Neutrophil (primary cell): ENCODE measurements around the gene HPSE2.

ENCODE experiments used
- H3K27ac ChIP-seq: fragments of 200-600 bp; sonication (generic); 2 replicates; pipeline ENCODE4 v1.5.1; 2016; ENCODE audit warnings: mild to moderate bottlenecking, moderate library complexity
- H3K27me3 ChIP-seq: fragments of 200-600 bp; sonication (generic); 2 replicates; pipeline ENCODE4 v1.6.0; 2016; ENCODE audit warnings: mild to moderate bottlenecking
- H3K36me3 ChIP-seq: fragments of 200-600 bp; sonication (generic); 2 replicates; pipeline ENCODE4 v1.5.1; 2017
- H3K4me1 ChIP-seq, 2 experiments: fragments of 200-600 bp in 1 of 2; sonication (generic) in 1 of 2; 1 replicate in 1 of 2; 2 replicates in 1 of 2; pipeline versions ENCODE4 v1.5.1 to v1.6.1; 2013 to 2016; ENCODE audit warnings: low read depth in 1 of 2, low read length in 1 of 2, mild to moderate bottlenecking in 1 of 2, moderate library complexity in 1 of 2; ENCODE audit not compliant: control insufficient read depth in 1 of 2, insufficient read depth in 1 of 2
- H3K4me3 ChIP-seq, 2 experiments: fragments of 200-600 bp in 1 of 2; sonication (generic) in 1 of 2; 1 replicate in 1 of 2; 2 replicates in 1 of 2; pipeline ENCODE4 v1.5.1; 2013 to 2016; ENCODE audit warnings: low read depth in 1 of 2, low read length in 1 of 2, mild to moderate bottlenecking in 1 of 2, moderate library complexity in 1 of 2
- H3K9me3 ChIP-seq: fragments of 200-600 bp; sonication (generic); 2 replicates; pipeline ENCODE4 v1.5.1; 2016
- CTCF ChIP-seq: fragments of 200-600 bp; sonication (generic); IDR thresholded peaks from 2 replicates; pipeline ENCODE4 v1.5.1; 2016; ENCODE audit warnings: antibody characterized with exemption

Gene HPSE2

DNA sequence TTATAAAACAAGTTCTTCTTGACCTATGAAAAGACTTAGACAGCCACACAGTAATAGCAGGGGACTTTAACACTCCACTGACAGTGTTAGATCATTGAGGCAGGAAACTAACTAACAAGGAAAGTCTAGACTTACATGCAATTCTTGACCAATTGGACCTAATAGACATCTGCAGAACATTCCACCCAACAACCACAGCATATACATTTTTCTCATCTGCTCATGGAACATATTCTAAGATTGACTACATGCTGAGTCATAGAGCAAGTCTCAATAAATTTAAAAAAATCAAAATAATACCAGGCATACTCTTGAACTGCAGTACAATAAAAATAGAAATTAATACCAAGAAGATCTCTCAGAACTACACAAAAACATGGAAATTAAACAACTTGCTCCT lies 569.4 kb downstream of the HPSE2 start:
- Histone ChIP-seq H3K4me3 (no peak overlapping the region), H3K27me3 (no peaks in the 10 kb centered on the region), H3K4me1 (no peaks in the 10 kb centered on the region), H3K27ac (no peak overlapping the region), H3K9me3 (no peaks in the 10 kb centered on the region), H3K36me3 (no peaks in the 10 kb centered on the region)
- no peak for TF ChIP-seq CTCF

- H3K4me3 ChIP-seq, result no peak overlapping the region
- H3K27ac ChIP-seq, result no peak overlapping the region
- no peak for TF ChIP-seq CTCF
- no peaks in the 10 kb centered on the region for H3K36me3 ChIP-seq
- H3K27me3 ChIP-seq, result no peaks in the 10 kb centered on the region
- no peaks in the 10 kb centered on the region for H3K9me3 ChIP-seq
- H3K4me1 ChIP-seq, result no peaks in the 10 kb centered on the region
Observed at GRCh38 chr10:98664329-98665042, 571.2 kb downstream of the HPSE2 start.

- no peaks in the 10 kb centered on the region for H3K27me3 ChIP-seq
- no peak overlapping the region for H3K4me3 ChIP-seq
- H3K36me3 ChIP-seq, result no peaks in the 10 kb centered on the region
- no peak overlapping the region for H3K27ac ChIP-seq
- TF ChIP-seq CTCF, result no peak
- H3K4me1 ChIP-seq, result no peaks in the 10 kb centered on the region
- H3K9me3 ChIP-seq, result no peaks in the 10 kb centered on the region
Observed at GRCh38 chr10:98659951-98660350, 575.7 kb downstream of the HPSE2 start.

- no peak overlapping the region for H3K4me3 ChIP-seq
- H3K36me3 ChIP-seq, result no peaks in the 10 kb centered on the region
- H3K4me1 ChIP-seq, result no peaks in the 10 kb centered on the region
- no peak overlapping the region for H3K27ac ChIP-seq
- TF ChIP-seq CTCF, result no peak
- no peaks in the 10 kb centered on the region for H3K9me3 ChIP-seq
- no peaks in the 10 kb centered on the region for H3K27me3 ChIP-seq
Observed at GRCh38 chr10:98655492-98655891, 580.2 kb downstream of the HPSE2 start.

- Histone ChIP-seq H3K4me3 (no peak overlapping the region), H3K27ac (no peak overlapping the region), H3K27me3 (peaks cover 14% of the 10 kb centered on the region), H3K4me1 (no peaks in the 10 kb centered on the region), H3K36me3 (no peaks in the 10 kb centered on the region), H3K9me3 (no peaks in the 10 kb centered on the region)
- no peak for TF ChIP-seq CTCF
Observed at GRCh38 chr10:98649170-98649569, 586.5 kb downstream of the HPSE2 start.
